Fibroblast of lung (primary cell): Measurements from ENCODE around the gene SAP30BP. TPM values are rescaled to one million over a fixed set of nuclear protein-coding genes. Genes with fewer than 3 reads are reported as not detected.

Experiments used
- DNase-seq, 2 donors: peaks; one replicate each; pipeline versions ENCODE4 v3.0.0 to v3.0.0-alpha.2; 2010; ENCODE audit warnings: low read depth in 2 of 2
- H2AFZ ChIP-seq: 2 replicates; pipeline ENCODE4 v1.5.1; 2012; ENCODE audit warnings: low read length, control low read depth, inconsistent platforms
- H3K27ac ChIP-seq: 2 replicates; pipeline ENCODE4 v1.5.1; 2011; ENCODE audit warnings: low read length, control low read depth; ENCODE audit not compliant: insufficient read depth
- H3K27me3 ChIP-seq: 2 replicates; pipeline ENCODE4 v1.5.1; 2011; ENCODE audit warnings: mild to moderate bottlenecking, low read length; ENCODE audit not compliant: control insufficient read depth, insufficient read depth
- H3K36me3 ChIP-seq: 2 replicates; pipeline ENCODE4 v1.5.1; 2011; ENCODE audit warnings: low read length; ENCODE audit not compliant: control insufficient read depth, insufficient read depth
- H3K4me1 ChIP-seq: 2 replicates; pipeline ENCODE4 v1.5.1; 2011; ENCODE audit warnings: low read length; ENCODE audit not compliant: control insufficient read depth, insufficient read depth; ENCODE audit errors: extremely low read depth
- H3K4me2 ChIP-seq: 2 replicates; pipeline ENCODE4 v1.5.1; 2011; ENCODE audit warnings: low read length, control low read depth; ENCODE audit not compliant: insufficient read depth; ENCODE audit errors: extremely low read depth
- H3K4me3 ChIP-seq, 4 experiments: fragments of 200-600 bp in 1 of 4; sonication (generic) in 1 of 4; replicated peaks in 1 of 4; 2 replicates each; pipeline ENCODE4 v1.5.1; 2011 to 2016; ENCODE audit warnings: low read length in 4 of 4, low read depth in 3 of 4, mild to moderate bottlenecking in 3 of 4, control low read depth in 2 of 4, inconsistent platforms in 1 of 4, mixed read lengths in 1 of 4; ENCODE audit not compliant: insufficient read depth in 1 of 4; ENCODE audit errors: control extremely low read depth in 1 of 4
- H3K79me2 ChIP-seq: 2 replicates; pipeline ENCODE4 v1.5.1; 2012; ENCODE audit warnings: mild to moderate bottlenecking, low read length, inconsistent platforms; ENCODE audit not compliant: control insufficient read depth, insufficient read depth
- H3K9ac ChIP-seq: 2 replicates; pipeline ENCODE4 v1.5.1; 2011; ENCODE audit warnings: mild to moderate bottlenecking, low read length, control low read depth; ENCODE audit not compliant: insufficient read depth
- H3K9me3 ChIP-seq: 2 replicates; pipeline ENCODE4 v1.5.1; 2012; ENCODE audit warnings: low read depth, low read length; ENCODE audit not compliant: control insufficient read depth, insufficient read depth
- H4K20me1 ChIP-seq: 2 replicates; pipeline ENCODE4 v1.5.1; 2011; ENCODE audit warnings: low read length; ENCODE audit not compliant: control insufficient read depth, insufficient read depth; ENCODE audit errors: extremely low read depth
- CTCF ChIP-seq, 2 donors: IDR thresholded peaks in 1 of 2; conservative IDR thresholded peaks in 1 of 2; 1 replicate in 1 of 2; 2 replicates in 1 of 2; pipeline ENCODE4 v1.5.1; 2011 to 2012; ENCODE audit warnings: low read length in 2 of 2, control low read depth in 1 of 2, inconsistent platforms in 1 of 2, low read depth in 1 of 2, mild to moderate bottlenecking in 1 of 2
- EZH2 ChIP-seq: IDR thresholded peaks from 2 replicates; pipeline ENCODE4 v1.5.1; 2012; ENCODE audit warnings: low read length, control low read depth, mild to moderate bottlenecking; ENCODE audit errors: missing control alignments
- polyA plus RNA-seq, 2 donors: library from polyadenylated mRNA; depleted of rRNA in 1 of 2; stranded (reverse) in 1 of 2; unstranded in 1 of 2; fragments of >200 nt; gene quantifications; 2 replicates each; pipeline ENCODE4 v1.2.1, GENCODE V29; 2011 to 2012; ENCODE audit warnings: missing spikeins in 1 of 2
- total RNA-seq: library from RNA; depleted of rRNA; stranded (reverse); fragments of >200 nt; gene quantifications from 2 replicates; pipeline ENCODE4 v1.2.1, GENCODE V29; 2014

SAP30BP gene
- total and polyA plus RNA-seq, 2 donors (not counting 1 experiment from before 2014, with no cell fraction given), result 43.9 to 61.0 TPM

GRCh38 chr17:75755205-75755901, 88.2 kb downstream of the SAP30BP start:
- no peak overlapping the region for H2AFZ ChIP-seq
- H3K4me2 ChIP-seq, result no peak overlapping the region
- H3K27me3 ChIP-seq, result no peaks in the 10 kb centered on the region
- H3K4me1 ChIP-seq, result no peaks in the 10 kb centered on the region
- no peak overlapping the region for H3K9ac ChIP-seq
- no peak for DNase-seq
- H3K79me2 ChIP-seq, result no peaks in the 10 kb centered on the region
- H3K36me3 ChIP-seq, result no peaks in the 10 kb centered on the region
- TF ChIP-seq CTCF (conservative IDR thresholded peaks at IDR 0.05 in 1 of 2, IDR thresholded peaks at IDR 0.05 in 1 of 2; ENCODE audit: low read depth in 1 of 2, low read length in 2 of 2) (no peak), EZH2 (no peak)
- no peak overlapping the region for H3K27ac ChIP-seq
- H3K4me3 ChIP-seq, result no peak overlapping the region
- no peaks in the 10 kb centered on the region for H4K20me1 ChIP-seq
- no peaks in the 10 kb centered on the region for H3K9me3 ChIP-seq

GRCh38 chr17:75755990-75756389, 88.9 kb downstream of the SAP30BP start:
- Histone ChIP-seq H3K4me3 (no peak overlapping the region), H3K4me2 (no peak overlapping the region), H3K36me3 (no peaks in the 10 kb centered on the region), H3K27me3 (no peaks in the 10 kb centered on the region), H3K9me3 (no peaks in the 10 kb centered on the region), H3K4me1 (no peaks in the 10 kb centered on the region), H3K27ac (no peak overlapping the region), H3K79me2 (no peaks in the 10 kb centered on the region), H2AFZ (no peak overlapping the region), H4K20me1 (no peaks in the 10 kb centered on the region), H3K9ac (no peak overlapping the region)
- TF ChIP-seq CTCF (conservative IDR thresholded peaks at IDR 0.05 in 1 of 2, IDR thresholded peaks at IDR 0.05 in 1 of 2; ENCODE audit: low read depth in 1 of 2, low read length in 2 of 2) (no peak), EZH2 (no peak)
- DNase-seq, result no peak

GRCh38 chr17:75756451-75757085, 89.4 kb downstream of the SAP30BP start:
- H3K27ac ChIP-seq, result no peak overlapping the region
- TF ChIP-seq CTCF (conservative IDR thresholded peaks at IDR 0.05 in 1 of 2, IDR thresholded peaks at IDR 0.05 in 1 of 2; ENCODE audit: low read depth in 1 of 2, low read length in 2 of 2) (no peak), EZH2 (no peak)
- no peaks in the 10 kb centered on the region for H3K36me3 ChIP-seq
- no peaks in the 10 kb centered on the region for H3K4me1 ChIP-seq
- H3K79me2 ChIP-seq, result no peaks in the 10 kb centered on the region
- no peak overlapping the region for H3K4me3 ChIP-seq
- no peaks in the 10 kb centered on the region for H3K9me3 ChIP-seq
- no peaks in the 10 kb centered on the region for H4K20me1 ChIP-seq
- no peak for DNase-seq
- H3K27me3 ChIP-seq, result no peaks in the 10 kb centered on the region
- H3K9ac ChIP-seq, result no peak overlapping the region
- no peak overlapping the region for H2AFZ ChIP-seq
- no peak overlapping the region for H3K4me2 ChIP-seq
